ENCODE measurements around the gene FAM20B. TPM values are rescaled to one million over a fixed set of nuclear protein-coding genes. Genes with fewer than 3 reads are reported as not detected.

Gene FAM20B
- total and polyA plus RNA-seq, 2 of the 13 experiments (the other 11 are each of a cell fraction or from before 2014, with no cell fraction given), result 13.8 to 26.9 TPM

DNA sequence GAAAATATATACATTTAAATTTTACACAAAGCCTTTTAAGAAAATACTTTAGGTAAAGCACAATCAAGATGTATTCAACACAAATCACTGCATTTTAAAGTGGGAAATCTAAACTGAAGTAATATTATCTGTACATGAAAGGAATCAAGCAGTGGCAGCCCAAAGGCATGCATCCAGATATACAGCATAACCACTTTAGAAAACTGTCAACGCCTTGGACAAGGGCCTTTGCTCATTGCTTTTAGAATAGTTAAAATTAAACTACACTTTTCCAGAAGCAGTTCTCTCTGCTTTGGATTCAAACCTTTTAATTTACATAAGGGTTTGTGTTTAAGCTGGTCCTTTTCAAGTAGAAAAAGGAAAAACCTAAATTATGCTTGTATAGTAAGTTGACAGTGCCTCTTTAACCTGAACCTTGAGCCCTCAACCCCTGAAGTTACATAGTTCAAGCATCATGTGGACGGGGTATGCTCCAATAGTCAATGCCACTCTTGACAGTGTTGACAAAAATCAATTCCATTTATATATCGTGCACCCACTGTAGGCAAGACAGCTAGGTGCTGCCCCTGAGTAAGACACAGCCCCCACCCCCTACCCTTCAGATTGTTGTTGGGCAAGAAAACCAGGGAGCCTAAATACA lies 79.0 kb downstream of the FAM20B start (continued):
- TF ChIP-seq, protein P1, sequence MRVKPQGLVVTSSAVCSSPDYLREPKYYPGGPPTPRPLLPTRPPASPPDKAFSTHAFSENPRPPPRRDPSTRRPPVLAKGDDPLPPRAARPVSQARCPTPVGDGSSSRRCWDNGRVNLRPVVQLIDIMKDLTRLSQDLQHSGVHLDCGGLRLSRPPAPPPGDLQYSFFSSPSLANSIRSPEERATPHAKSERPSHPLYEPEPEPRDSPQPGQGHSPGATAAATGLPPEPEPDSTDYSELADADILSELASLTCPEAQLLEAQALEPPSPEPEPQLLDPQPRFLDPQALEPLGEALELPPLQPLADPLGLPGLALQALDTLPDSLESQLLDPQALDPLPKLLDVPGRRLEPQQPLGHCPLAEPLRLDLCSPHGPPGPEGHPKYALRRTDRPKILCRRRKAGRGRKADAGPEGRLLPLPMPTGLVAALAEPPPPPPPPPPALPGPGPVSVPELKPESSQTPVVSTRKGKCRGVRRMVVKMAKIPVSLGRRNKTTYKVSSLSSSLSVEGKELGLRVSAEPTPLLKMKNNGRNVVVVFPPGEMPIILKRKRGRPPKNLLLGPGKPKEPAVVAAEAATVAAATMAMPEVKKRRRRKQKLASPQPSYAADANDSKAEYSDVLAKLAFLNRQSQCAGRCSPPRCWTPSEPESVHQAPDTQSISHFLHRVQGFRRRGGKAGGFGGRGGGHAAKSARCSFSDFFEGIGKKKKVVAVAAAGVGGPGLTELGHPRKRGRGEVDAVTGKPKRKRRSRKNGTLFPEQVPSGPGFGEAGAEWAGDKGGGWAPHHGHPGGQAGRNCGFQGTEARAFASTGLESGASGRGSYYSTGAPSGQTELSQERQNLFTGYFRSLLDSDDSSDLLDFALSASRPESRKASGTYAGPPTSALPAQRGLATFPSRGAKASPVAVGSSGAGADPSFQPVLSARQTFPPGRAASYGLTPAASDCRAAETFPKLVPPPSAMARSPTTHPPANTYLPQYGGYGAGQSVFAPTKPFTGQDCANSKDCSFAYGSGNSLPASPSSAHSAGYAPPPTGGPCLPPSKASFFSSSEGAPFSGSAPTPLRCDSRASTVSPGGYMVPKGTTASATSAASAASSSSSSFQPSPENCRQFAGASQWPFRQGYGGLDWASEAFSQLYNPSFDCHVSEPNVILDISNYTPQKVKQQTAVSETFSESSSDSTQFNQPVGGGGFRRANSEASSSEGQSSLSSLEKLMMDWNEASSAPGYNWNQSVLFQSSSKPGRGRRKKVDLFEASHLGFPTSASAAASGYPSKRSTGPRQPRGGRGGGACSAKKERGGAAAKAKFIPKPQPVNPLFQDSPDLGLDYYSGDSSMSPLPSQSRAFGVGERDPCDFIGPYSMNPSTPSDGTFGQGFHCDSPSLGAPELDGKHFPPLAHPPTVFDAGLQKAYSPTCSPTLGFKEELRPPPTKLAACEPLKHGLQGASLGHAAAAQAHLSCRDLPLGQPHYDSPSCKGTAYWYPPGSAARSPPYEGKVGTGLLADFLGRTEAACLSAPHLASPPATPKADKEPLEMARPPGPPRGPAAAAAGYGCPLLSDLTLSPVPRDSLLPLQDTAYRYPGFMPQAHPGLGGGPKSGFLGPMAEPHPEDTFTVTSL (CRISPR knock-in tag; IDR thresholded peaks at IDR 0.05; ENCODE audit: borderline replicate concordance), result peak; percentile 97
- TF ChIP-seq ZNF20 (CRISPR knock-in tag; IDR thresholded peaks at IDR 0.05) (no peak), ZNF549 (CRISPR knock-in tag; IDR thresholded peaks at IDR 0.05) (no peak), ZBTB38 (CRISPR knock-in tag; IDR thresholded peaks at IDR 0.05) (no peak), SRSF4 (IDR thresholded peaks at IDR 0.05; ENCODE audit: low read depth, low read length, poor library complexity, severe bottlenecking) (no peak), ZNF253 (CRISPR knock-in tag; IDR thresholded peaks at IDR 0.05; ENCODE audit: borderline replicate concordance) (no peak), PAF1 (CRISPR knock-in tag; IDR thresholded peaks at IDR 0.05) (no peak), JUND (CRISPR knock-in tag; IDR thresholded peaks at IDR 0.05) (0 out of 2 replicates have a peak, but pooled peaks have one; percentile 22), ZNF703 (CRISPR knock-in tag; IDR thresholded peaks at IDR 0.05; ENCODE audit: borderline replicate concordance) (no peak), BRD4 (CRISPR knock-in tag; IDR thresholded peaks at IDR 0.05) (0 out of 2 replicates have a peak, but pooled peaks have one; percentile 33), CCDC6 (CRISPR knock-in tag; IDR thresholded peaks at IDR 0.05) (no peak), TARDBP (CRISPR knock-in tag; IDR thresholded peaks at IDR 0.05) (peak; percentile 86; the same call in 1 of the 2 replicates), ZNF563 (CRISPR knock-in tag; IDR thresholded peaks at IDR 0.05) (no peak)
- TF ChIP-seq, protein P2, sequence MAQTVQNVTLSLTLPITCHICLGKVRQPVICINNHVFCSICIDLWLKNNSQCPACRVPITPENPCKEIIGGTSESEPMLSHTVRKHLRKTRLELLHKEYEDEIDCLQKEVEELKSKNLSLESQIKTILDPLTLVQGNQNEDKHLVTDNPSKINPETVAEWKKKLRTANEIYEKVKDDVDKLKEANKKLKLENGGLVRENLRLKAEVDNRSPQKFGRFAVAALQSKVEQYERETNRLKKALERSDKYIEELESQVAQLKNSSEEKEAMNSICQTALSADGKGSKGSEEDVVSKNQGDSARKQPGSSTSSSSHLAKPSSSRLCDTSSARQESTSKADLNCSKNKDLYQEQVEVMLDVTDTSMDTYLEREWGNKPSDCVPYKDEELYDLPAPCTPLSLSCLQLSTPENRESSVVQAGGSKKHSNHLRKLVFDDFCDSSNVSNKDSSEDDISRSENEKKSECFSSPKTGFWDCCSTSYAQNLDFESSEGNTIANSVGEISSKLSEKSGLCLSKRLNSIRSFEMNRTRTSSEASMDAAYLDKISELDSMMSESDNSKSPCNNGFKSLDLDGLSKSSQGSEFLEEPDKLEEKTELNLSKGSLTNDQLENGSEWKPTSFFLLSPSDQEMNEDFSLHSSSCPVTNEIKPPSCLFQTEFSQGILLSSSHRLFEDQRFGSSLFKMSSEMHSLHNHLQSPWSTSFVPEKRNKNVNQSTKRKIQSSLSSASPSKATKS (CRISPR knock-in tag; IDR thresholded peaks at IDR 0.05), result peak; percentile 75; the same call in 1 of the 2 replicates
- TF ChIP-seq, protein P3, sequence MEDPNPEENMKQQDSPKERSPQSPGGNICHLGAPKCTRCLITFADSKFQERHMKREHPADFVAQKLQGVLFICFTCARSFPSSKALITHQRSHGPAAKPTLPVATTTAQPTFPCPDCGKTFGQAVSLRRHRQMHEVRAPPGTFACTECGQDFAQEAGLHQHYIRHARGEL (CRISPR knock-in tag; IDR thresholded peaks at IDR 0.05), result no peak
- TF ChIP-seq, protein P4, sequence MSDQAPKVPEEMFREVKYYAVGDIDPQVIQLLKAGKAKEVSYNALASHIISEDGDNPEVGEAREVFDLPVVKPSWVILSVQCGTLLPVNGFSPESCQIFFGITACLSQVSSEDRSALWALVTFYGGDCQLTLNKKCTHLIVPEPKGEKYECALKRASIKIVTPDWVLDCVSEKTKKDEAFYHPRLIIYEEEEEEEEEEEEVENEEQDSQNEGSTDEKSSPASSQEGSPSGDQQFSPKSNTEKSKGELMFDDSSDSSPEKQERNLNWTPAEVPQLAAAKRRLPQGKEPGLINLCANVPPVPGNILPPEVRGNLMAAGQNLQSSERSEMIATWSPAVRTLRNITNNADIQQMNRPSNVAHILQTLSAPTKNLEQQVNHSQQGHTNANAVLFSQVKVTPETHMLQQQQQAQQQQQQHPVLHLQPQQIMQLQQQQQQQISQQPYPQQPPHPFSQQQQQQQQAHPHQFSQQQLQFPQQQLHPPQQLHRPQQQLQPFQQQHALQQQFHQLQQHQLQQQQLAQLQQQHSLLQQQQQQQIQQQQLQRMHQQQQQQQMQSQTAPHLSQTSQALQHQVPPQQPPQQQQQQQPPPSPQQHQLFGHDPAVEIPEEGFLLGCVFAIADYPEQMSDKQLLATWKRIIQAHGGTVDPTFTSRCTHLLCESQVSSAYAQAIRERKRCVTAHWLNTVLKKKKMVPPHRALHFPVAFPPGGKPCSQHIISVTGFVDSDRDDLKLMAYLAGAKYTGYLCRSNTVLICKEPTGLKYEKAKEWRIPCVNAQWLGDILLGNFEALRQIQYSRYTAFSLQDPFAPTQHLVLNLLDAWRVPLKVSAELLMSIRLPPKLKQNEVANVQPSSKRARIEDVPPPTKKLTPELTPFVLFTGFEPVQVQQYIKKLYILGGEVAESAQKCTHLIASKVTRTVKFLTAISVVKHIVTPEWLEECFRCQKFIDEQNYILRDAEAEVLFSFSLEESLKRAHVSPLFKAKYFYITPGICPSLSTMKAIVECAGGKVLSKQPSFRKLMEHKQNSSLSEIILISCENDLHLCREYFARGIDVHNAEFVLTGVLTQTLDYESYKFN (CRISPR knock-in tag; conservative IDR thresholded peaks at IDR 0.05), result peak; percentile 100
